GM12891 (cell line): ENCODE results near the gene FBXO31.
A peak's percentile ranks its signal among the peaks of the same experiment; 100 is the strongest.

ENCODE experiments used
- DNase-seq: peaks from one replicate; pipeline ENCODE4 v3.0.0; 2011; ENCODE audit warnings: low spot score; ENCODE audit not compliant: insufficient read length
- FAIRE-seq: peaks from 2 replicates; lab custom pipeline; 2011; peaks lifted over from hg19 to GRCh38; lab: Jason Lieb, UNC
- PAX5 ChIP-seq: IDR thresholded peaks from 2 replicates; pipeline ENCODE4 v1.6.1; 2011; ENCODE audit warnings: low read length, moderate library complexity, mild to moderate bottlenecking; ENCODE audit not compliant: insufficient read depth, severe bottlenecking
- POLR2A ChIP-seq: IDR thresholded peaks from 2 replicates; pipeline ENCODE4 v1.6.1; 2011; ENCODE audit warnings: low read depth, low read length, control low read depth
- POLR2AphosphoS5 ChIP-seq: IDR thresholded peaks from 2 replicates; pipeline ENCODE4 v1.6.1; 2011; ENCODE audit warnings: low read depth, low read length, control low read depth
- POU2F2 ChIP-seq: IDR thresholded peaks from 2 replicates; pipeline ENCODE4 v1.6.1; 2011; ENCODE audit warnings: low read depth, mild to moderate bottlenecking, control low read depth, low read length, moderate library complexity
- SPI1 ChIP-seq: IDR thresholded peaks from 2 replicates; pipeline ENCODE4 v1.6.1; 2011; ENCODE audit warnings: low read depth, low read length, control low read depth
- TAF1 ChIP-seq: IDR thresholded peaks from 2 replicates; pipeline ENCODE4 v1.6.1; 2011; ENCODE audit warnings: low read depth, low read length, control low read depth

The FBXO31 gene

GRCh38 chr16:87319997-87320491 lies 63.5 kb downstream of the FBXO31 start:
- no peak for DNase-seq
- no peak for FAIRE-seq
- TF ChIP-seq TAF1 (no peak), POLR2AphosphoS5 (no peak), SPI1 (no peak), POU2F2 (no peak), POLR2A (no peak)

GRCh38 chr16:87319011-87319410 lies 64.6 kb downstream of the FBXO31 start:
- TF ChIP-seq SPI1, result no peak
- no peak for TF ChIP-seq POU2F2
- no peak for TF ChIP-seq TAF1
- TF ChIP-seq POLR2A, result no peak
- TF ChIP-seq PAX5, result no peak
- no peak for TF ChIP-seq POLR2AphosphoS5
- DNase-seq (no peak), FAIRE-seq (no peak)

GRCh38 chr16:87317750-87318644 lies 65.6 kb downstream of the FBXO31 start:
- DNase-seq, result no peak

GRCh38 chr16:87316923-87317749 lies 66.4 kb downstream of the FBXO31 start, which contains the start of gene C16orf95:
Gene C16orf95 (minus strand): TSS chr16:87317392. CDS start chr16:87317242, 150 bp downstream.
- TF ChIP-seq POLR2A, result peak; percentile 77
- peak; percentile 54; the same call in 1 of the 2 replicates for TF ChIP-seq POLR2AphosphoS5
- peak; percentile 41; the same call in 1 of the 2 replicates for TF ChIP-seq POU2F2
- peak; percentile 69; the same call in 1 of the 2 replicates for TF ChIP-seq TAF1
- TF ChIP-seq PAX5, result no peak
- no peak for TF ChIP-seq SPI1
- FAIRE-seq (peak; percentile 92), DNase-seq (peak; percentile 99)

More at GRCh38 chr16:87317750-87318644, 65.6 kb downstream of the FBXO31 start:
- no peak for TF ChIP-seq PAX5
- 0 out of 2 replicates have a peak, but pooled peaks have one; percentile 19 for TF ChIP-seq POLR2AphosphoS5
- FAIRE-seq, result no peak

- no peak for DNase-seq
- no peak for FAIRE-seq
- TF ChIP-seq PAX5, result no peak
- no peak for TF ChIP-seq POLR2A
- TF ChIP-seq POLR2AphosphoS5, result no peak
- TF ChIP-seq SPI1, result no peak
- TF ChIP-seq POU2F2, result no peak
- no peak for TF ChIP-seq TAF1
Measured at GRCh38 chr16:87316450-87316922, 67.1 kb downstream of the FBXO31 start.

- no peak for DNase-seq
- no peak for TF ChIP-seq PAX5
- TF ChIP-seq TAF1, result no peak
- no peak for TF ChIP-seq POLR2AphosphoS5
- TF ChIP-seq POLR2A, result no peak
- TF ChIP-seq SPI1, result no peak
- TF ChIP-seq POU2F2, result no peak
- FAIRE-seq, result no peak
Measured at GRCh38 chr16:87314990-87315420, 68.6 kb downstream of the FBXO31 start.

- DNase-seq (no peak), FAIRE-seq (no peak)
- TF ChIP-seq POLR2A (no peak), TAF1 (no peak)
Measured at GRCh38 chr16:87312008-87312407, 71.6 kb downstream of the FBXO31 start.

GRCh38 chr16:87311387-87311786 lies 72.2 kb downstream of the FBXO31 start:
- FAIRE-seq (no peak), DNase-seq (no peak)
- no peak for TF ChIP-seq SPI1
- no peak for TF ChIP-seq POLR2A
- no peak for TF ChIP-seq POU2F2
- TF ChIP-seq TAF1, result no peak
- no peak for TF ChIP-seq POLR2AphosphoS5
- no peak for TF ChIP-seq PAX5

- FAIRE-seq, result no peak
- no peak for DNase-seq
- no peak for TF ChIP-seq POU2F2
- TF ChIP-seq TAF1, result no peak
- no peak for TF ChIP-seq SPI1
- no peak for TF ChIP-seq POLR2AphosphoS5
- no peak for TF ChIP-seq PAX5
- no peak for TF ChIP-seq POLR2A
Measured at GRCh38 chr16:87310610-87311009, 73.0 kb downstream of the FBXO31 start.
